ENCODE measurements around the gene AKR1B1.
A peak's percentile ranks its signal among the peaks of the same experiment; 100 is the strongest.

AKR1B1 gene

DNA sequence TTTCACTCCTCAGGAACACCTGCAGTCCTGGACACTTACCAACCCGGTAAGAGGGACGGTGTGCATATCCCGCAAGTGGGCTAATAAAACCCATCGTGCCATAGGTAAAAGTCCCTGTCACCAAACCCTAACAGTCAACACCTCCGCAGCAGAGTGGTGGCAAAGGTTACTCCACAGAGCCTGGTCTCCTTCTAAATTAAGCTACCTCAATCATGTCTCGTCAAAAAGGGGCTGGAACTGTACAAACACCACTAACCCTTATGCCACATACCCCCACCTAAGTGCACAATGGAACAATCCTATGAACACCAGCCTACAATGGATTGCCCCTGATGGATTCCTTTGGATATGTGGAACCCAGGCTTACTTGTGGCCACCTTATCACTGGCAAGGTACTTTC, 9.6 kb upstream of the AKR1B1 start:
- DNase-seq: no peak

DNA sequence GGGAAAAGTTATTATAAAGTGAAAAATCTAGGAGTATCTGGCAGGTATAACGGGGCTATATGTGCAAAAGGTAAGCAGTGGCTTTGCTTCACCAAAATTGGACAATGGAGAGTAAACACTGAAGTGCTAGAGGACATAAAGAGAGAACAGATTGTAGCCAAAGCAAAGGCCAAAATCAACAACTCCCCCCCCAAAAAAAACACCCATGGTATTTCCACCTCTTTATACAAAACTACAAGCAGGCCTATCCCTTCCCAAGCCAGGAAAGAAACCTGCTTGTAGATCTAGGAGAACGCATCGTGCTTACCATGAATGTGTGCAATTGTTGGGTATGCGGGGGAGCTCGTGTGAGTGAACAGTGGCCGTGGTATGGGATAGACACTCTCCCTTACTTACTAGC, 9.2 kb upstream of the AKR1B1 start:
- DNase-seq: no peak

DNA sequence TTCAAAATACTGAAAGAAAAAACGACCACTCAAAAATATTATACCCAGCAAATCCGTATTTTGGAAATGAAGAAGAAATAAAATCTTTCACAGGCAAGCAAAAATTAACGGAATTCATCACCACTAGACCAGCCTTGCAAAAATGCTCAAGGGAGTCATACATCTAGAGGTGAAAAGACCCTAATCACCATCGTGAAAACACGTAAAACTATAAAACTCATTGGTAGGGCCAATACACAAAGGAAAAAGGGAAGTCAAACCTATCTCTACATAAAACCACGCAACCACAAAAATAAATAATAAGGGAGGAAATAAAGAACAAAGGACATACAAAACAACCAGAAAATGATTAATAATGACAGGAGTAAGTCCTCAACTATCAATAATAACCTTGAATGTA, 6.6 kb upstream of the AKR1B1 start:
- DNase-seq: no peak

DNA sequence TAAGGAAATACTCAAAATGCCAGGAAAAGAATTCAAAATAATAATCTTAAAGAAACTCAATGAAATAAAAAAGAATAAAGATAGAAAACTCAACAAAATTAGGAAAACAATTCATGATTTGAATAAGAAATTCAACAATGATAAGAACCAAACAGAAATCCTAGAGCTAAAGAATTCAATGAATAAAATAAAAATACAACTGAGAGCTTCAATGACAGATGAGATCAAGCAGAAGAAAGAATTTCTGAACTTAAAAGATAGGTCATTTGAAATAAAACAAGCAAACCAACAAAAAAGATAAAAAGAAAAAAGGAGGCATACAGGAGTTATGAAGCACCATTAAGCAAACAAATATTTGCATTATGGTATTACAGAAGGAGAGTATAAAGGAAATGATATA, 5.6 kb upstream of the AKR1B1 start:
- no peak for DNase-seq

DNA sequence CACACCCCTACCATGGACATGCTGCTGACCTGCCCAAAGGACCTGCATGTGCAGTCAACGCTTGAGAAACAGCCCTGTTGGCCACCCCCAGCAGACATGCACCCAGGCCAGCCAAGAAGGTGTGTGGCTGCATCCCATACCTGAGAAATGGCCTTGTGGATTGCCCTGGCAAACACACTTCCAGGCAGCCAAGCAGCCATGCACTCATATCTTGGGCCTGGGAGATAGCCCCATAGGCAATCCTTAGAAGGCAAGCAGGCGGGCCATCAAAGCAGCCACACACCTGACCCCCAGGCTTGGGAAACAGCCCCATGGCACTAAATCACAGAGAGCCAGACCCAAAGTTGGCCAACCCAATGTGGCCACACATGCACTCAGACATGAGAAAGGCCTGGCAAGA, 4.9 kb upstream of the AKR1B1 start:
- DNase-seq: no peak

DNA sequence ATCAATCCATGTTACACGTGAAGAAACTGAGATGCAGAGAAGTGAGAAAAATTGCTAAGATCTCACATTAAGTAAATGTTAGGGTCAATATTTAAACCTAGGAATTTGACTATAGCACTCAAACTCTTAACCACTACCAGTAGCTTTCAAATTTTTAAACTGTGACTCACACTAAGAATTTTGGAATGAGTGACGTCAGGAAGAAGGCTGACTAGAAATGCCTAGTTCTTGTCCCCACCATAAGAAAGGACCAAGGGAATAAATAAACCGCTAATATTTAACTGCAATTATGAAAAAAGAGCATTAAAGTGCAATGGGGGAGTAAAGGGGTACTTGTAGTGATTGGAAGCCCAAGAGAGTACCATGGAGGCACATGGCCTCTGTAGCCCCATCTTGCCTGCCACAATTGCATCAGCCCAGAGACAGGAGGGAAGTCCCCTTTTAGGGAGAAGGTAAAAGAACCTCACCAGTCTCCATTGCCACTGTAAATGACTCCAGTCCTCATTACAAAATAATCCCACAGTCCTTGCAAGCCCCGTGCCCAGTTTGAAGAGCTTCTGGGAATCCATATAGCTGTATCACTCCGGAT, 3.5 kb upstream of the AKR1B1 start:
- DNase-seq: no peak

DNA sequence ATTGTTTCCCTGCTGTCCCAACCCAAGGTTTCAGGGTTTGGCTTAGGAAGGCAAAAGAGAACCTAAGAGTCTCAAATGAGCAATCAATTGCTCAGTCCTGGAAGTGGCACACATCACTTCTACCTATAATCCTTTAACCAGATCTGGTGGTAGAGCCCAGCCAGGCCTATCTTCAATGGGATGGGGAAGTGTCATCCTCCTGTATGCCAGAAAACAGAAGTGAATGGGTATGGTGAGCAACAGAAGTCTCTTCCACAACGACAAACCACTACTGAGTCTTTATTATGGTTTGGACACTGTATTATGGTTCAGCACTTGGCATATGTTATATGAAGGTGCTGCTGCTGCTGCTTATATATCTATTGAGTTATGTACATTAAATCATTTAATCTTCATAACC, 3.0 kb upstream of the AKR1B1 start:
- no peak for DNase-seq

DNA sequence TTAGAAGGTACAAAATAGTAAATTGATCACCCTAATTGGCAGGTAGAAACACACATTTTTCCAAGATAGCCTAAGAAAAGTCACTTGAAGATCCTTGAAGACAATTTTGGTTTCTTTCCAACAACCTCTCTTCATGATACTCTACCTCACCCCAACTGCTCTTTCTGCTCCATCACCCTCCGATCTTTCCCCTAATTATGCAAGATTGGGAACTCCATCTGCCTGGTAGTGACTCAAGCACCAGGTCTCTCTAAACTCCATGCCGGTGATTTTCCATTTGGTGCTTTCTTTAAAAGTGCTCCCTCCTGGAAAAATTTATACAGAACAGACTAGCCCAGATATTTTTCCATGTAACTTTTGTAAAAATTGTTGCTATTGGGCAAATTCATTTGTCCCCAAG, 1.1 kb upstream of the AKR1B1 start:
- DNase-seq: no peak

DNA sequence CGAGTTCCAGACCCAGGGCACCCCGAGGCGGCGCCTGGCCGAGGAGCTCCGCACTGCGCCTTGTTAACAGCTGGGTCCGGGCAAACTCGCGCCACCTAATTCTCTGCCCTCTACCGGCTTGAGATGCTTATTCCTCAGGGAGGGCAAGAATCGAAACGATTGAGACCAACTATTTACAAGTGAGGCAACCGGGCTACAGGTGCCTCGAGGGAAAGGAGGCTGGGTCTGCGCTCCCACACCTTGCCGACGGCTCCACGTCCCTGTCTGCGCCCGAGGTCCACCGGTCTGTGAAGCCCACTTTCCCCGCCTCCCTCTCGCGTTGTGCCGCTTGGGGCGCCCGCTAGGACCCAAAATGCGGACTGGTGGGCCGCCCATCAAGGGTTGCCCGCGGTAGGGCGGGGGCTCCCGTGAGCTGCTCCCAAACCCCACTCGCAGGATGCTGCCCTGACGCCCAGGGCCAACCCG, 527 bp downstream of the AKR1B1 start:
- peak in 1 of 2 donors; percentile 21 for DNase-seq

DNA sequence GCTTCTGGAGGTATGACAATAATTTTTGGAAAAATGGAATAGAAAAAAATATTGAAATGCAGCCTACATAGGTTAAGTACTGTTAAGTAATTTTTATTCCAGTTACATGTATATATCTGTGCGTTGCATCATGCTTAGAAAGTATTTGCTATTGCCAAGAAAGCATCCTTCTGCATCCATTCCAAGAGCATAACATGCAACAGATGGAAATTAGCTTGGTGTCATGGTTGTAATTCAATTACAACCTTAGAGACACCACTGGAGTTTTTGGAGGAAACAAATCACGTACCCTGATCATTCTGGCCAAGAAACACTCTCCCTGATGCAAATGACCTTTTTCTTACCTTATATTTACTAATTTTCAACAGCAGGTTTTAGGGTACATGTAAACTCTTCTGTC, 1.7 kb downstream of the AKR1B1 start:
- DNase-seq: no peak

DNA sequence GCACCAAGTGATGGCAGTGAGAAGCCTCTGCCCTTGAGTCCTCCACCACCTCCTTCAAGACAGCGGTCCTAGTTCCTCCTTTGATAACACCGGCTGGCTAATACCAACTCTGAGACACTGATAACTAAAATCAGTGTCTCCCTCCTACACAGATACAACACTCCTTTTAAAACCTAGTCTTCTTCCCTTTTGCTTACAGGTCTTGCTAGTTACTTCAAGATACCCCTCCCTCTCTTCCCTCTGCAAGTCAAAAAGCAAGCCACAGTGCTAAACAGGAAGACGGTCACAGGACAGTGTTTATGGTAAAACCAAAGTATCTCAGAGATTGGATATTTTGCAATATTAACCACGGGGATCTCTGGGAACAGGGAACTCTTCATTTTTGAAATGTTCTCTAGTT, 4.6 kb downstream of the AKR1B1 start:
- peak in 1 of 2 donors; percentile 48 for DNase-seq

DNA sequence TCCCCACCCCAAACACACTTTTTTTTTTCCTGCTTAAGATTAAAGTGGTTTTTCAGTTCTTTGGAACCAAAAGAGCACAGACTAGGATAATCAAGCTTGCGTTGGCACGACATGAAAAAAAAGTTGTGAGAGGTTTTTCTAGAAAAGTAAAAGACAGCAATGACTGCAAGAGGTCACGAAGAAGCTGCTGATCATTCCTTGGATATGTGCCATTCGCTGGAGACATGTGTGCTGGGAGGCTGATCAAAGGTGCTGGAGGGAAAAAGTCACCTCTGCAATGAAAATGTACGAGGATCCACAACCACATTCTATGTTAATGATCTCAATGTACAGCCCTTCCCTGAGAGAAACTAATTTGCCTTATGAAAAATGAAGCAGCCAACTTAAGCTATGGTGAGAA, 5.4 kb downstream of the AKR1B1 start:
- DNase-seq: no peak

DNA sequence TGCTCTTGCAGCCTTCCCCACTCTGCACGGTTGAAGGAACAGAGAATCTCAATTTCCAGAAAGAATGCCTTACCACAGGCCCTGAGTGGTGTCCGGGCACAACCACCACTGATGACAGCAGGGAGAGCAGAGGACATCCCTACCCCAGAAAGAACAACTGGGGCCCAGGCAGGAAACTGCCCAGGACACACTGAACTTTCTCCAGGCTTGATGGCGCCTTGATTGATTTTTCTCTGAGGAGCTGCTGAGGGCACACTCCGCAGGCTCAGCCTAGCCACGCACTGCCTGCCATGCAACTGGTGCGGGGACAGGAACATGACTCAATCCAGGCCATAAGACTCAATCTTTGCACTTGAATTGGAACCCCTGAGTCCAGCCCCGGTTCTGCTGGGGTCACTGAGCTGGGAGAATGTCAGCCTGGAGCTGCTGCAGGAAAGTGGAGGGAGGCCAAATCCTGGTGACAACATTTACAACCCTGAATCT, 5.9 kb downstream of the AKR1B1 start:
- no peak for DNase-seq

DNA sequence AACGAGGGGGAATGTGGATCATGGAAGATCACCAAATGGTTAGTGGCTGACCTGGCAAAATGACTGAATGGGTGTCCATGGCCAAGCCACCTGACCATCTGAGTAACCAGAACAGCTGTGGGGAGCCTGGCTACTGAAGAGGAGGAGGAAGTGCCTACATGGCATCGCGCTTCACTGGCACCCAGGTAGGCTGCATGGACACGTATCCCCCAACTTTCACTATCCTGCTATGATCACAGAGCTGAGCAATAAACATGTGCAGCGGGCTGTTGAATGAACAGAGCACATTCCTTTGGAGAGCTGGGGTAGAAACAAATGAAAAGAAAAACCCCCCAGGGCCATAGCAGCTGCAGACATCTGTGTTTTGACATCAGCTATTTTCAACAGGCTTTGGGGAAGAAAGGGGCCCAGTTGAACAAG, 6.5 kb downstream of the AKR1B1 start:
- DNase-seq: no peak

DNA sequence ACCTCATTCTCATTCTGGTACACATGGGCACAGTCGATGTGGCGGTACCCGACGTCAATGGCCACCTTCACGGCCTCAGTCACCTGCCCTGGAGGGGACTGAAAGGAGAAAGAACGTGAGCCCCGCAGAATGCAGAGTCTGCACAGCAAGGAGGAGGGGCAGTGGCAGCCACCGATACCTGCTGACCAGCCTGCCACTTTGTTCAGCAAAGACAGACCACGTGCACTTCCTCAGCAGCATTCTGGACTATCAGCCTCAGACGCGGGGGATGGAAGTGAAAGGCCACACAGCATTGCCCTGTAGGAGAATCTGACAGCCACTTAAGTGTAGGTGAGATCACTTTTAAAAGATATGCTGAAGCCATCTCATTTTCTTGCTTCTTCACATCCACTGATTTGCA, 7.2 kb downstream of the AKR1B1 start:
- DNase-seq: no peak

DNA sequence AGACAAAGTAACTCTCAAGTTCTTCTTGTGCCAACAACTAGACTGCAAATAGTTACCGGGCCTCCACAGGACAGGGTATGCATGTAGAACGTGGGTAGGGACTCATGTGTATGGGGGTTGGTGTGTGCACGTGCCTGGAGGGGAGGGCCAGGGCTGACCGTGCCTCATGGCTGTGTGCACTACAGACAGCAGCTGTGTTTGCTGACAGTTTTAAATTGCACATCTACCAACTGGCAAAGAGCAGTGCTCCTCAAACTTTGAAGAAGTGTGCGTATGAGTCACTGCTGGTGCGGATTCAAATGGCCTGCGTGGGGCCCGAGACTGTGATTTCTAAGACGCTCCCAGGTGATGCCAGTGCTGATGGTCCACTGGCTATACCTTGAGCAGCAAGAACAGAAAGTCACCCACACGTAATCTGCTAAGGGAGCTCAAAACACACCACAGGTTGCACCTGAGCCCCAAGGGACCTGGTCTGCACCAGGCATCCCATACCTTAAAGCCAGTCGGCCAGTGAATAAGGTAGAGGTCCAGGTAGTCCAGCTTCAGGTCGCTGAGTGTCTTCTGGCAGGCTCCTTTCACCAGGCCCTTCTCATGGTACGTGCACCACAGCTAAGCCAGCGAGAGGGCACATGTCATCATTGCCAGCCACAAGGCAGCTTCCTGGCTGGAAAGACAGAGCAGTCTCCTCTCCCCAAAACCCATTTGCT, 8.5 kb downstream of the AKR1B1 start:
- no peak for DNase-seq

DNA sequence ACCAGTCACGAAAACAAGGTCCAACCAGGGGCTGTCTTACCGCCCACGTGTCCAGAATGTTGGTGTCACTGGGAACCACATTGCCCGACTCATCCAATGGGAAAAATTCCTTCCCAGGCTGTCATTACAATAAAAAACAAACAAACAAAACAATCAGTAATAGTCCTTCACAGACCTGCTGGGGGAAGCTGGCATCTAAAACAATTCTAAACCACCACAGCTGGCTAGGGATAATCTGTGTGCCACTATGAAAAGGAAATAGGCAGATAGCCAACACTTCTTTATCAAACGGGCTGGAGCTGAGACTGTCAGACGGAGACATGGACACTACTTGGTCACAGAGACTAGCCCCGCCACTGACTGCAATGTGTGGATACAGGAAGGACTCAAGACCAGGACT, 9.2 kb downstream of the AKR1B1 start:
- DNase-seq: no peak

DNA sequence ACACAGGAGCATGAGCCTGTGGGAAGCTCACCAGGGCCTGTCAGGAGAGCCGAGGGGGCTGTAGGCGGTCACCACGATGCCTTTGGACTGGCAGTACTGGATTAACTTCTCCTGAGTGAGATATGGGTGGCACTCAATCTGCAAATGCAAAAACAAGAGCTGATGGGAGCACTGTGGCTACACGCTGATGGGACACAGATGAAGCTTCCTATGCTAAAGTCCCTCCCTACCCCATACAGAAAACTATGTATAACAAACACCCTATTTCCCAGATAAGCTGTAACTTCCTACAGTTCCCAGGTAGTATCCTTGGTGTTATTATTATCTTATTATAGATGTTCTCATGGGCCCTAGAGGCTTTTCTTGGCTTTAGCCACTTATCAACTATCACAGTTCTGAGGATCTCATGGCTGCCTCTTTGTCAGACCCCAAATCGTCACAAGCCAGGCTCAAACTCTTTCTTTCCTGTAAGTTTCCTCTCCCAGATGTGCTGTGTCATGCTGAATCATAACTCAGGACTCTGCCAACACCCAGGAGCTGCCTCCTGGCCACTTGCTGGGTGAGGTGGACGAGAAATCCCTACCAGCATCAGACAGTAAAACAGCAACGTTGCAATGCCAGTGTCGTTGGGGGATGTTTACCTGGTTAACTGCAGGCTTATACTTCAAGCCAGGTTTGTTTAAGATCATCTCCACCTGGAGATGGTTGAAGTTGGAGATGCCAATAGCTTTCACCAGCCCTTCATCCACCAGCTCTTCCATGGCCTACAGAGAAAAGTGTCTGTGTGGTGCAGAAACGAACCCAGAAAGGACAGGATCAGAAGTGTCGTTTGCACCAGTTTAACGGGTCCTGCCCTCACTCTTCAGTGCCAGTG, 10.3 kb downstream of the AKR1B1 start:
- DNase-seq: peak in 1 of 2 donors; percentile 11

DNA sequence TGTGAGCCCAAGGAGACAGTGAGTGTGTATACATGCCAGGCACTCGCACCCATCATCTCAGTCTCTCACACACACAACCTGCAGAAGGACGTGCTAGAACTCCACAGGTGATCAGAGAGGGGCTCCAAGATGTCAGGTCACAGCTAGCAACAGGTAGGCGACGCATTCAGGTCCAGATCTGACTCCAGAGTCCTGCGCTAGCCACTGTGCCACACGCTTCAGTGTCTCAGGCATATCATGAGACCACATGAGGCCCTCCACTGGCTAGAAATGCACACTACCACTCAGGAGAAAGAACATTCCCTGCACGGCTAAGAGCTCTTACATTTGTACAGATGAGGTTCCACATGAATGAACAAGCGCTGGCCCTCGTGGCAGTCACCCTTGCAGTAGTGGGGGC, 11.5 kb downstream of the AKR1B1 start:
- no peak for DNase-seq

DNA sequence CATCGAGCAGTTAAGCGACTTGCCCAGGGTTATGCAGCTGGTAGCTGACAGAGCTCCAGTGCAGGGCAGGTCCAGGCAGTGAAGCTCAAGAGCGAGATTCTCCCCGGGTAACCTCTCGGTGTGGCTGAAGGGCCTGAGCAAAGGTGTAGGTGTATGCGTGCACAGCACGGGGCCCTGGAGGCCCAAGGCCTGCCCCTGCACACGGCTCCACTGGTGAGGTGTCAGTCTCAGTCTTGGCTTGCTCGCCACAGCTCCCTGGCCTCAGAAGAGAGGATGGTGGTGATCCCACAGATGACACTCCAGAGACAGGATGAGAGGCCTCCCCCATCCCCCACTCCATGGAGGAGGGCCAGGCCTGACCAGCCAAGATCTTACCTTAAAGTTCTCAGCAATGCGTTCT, 12.0 kb downstream of the AKR1B1 start:
- DNase-seq: no peak

DNA sequence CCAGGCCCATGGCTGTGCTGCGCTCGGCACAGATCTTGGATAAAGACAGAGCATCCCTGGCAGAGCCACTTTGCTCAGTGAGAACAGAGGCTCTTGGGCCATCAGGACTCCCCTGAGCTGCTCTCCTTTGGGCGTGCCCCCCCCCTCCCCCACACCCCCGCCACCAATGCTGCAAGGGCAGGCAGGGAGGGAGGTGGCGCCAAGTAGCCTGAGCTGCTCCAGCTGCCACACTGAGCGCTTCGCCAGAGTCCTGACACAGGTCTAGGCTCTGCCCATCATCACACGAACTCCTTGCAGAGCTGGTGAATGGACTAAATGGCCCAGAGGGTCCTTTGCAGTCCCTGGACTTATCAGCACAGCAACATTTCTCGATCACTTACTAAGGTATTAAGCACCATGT, 12.5 kb downstream of the AKR1B1 start:
- no peak for DNase-seq

DNA sequence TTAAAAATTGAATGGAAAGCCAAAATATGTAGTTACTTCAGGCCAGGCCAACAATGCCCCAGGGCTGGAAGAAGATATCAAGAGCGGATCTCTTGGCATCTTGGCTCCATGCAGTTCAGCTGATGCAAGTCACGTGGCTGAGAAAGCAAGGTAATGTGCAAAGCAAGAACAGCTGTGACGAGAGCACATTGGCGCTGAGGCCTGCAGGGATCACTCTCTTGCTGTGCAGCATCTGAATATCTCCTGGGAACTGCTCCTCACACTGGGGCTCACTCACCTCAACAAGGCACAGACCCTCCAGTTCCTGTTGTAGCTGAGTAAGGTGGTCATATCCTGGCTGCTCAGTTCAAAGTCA, 14.0 kb downstream of the AKR1B1 start:
- DNase-seq: no peak

DNA sequence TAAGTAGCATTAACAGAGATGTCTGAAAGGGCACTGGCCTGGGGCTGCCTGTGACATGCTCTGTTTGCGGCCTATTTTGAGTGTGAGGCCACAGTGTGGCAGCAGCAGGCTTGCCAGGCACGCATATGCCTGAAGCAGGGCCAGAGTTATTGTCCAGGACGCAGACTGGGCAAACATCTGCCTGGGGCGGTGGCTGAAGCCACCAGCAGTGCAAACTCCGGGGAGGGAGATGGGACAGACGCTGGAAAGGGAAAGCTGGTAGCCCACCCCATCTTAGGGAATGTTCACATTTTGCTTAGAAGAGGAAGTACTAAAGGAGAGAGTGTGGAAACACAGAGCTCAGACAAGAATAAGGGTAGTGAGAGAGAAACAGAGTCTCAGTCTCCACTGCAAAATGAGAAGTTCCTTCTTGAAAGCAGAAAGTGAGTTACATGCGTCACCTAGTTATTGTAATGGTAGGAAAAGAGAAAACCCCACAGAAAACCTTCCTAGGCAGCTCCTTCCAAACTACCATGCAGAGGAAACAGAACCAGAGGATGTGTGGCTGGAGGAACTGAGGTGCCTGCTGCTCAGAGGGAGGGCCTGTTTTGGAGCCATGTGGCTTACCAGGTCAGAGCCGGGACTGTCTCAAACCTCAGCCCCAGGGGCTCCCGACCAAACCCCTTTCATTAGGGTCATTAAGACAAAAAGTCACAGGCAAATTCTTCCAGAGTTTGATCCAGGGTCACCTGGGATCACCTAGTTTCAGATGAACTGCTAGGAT, 14.5 kb downstream of the AKR1B1 start:
- no peak for DNase-seq
